Epithelial cell of proximal tubule (primary cell): Measurements from ENCODE around the gene SFMBT2. TPM values are rescaled to one million over a fixed set of nuclear protein-coding genes. Genes with fewer than 3 reads are reported as not detected.
"Not testable (repeated sequence)": the region's sequence is repeated elsewhere in the genome, so short reads cannot be mapped to it uniquely, and the experiment has no call there.

Experiments used
- DNase-seq: peaks from one replicate; pipeline ENCODE4 v3.0.0-alpha.2; 2011; ENCODE audit warnings: low read depth
- H3K4me3 ChIP-seq: 2 replicates; pipeline ENCODE4 v1.5.1; 2011; ENCODE audit warnings: low read depth, mild to moderate bottlenecking, low read length
- total RNA-seq: library from RNA; depleted of rRNA; stranded (reverse); fragments of >200 nt; gene quantifications from 2 replicates; pipeline ENCODE4 v1.2.3, GENCODE V29; 2015
- TF ChIP-seq, protein P1 (sequence below): conservative IDR thresholded peaks from 2 replicates; pipeline ENCODE4 v1.5.1; 2012; ENCODE audit warnings: low read depth, mild to moderate bottlenecking, low read length

The SFMBT2 gene
- total RNA-seq, 1 donor from 2014 or later: 2.4 TPM

DNA sequence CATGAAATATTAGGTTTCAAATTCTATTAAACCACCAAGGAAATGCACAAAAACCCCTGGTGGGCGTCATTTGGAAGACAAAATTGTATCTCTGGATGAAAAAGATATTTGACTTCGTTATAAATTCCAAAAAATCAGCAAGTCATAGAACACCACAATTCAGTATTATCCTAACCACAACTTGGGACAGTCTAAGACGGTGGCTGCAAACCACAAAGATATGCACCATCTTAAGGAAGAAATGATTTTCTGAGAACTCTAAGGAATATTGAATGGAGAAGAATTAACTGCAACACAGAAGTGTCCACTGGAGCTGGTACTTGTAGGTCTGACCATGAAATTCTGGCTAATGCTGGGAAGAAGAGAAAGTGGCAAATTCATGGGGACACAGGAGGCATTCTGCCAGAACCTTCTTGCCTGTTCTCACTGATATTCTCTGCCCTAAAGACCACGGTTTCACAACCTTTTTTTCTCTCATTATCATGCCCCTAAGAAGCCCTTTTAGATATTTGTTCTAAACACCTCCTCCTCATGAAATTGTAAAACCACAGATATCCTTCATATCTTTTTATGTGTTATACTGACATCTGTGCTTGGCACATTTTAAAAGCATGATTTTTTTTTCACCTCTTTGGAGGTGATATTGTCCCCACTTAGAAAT, 92.9 kb downstream of the SFMBT2 start:
- H3K4me3 ChIP-seq: no peak overlapping the region
- TF ChIP-seq, protein P1, sequence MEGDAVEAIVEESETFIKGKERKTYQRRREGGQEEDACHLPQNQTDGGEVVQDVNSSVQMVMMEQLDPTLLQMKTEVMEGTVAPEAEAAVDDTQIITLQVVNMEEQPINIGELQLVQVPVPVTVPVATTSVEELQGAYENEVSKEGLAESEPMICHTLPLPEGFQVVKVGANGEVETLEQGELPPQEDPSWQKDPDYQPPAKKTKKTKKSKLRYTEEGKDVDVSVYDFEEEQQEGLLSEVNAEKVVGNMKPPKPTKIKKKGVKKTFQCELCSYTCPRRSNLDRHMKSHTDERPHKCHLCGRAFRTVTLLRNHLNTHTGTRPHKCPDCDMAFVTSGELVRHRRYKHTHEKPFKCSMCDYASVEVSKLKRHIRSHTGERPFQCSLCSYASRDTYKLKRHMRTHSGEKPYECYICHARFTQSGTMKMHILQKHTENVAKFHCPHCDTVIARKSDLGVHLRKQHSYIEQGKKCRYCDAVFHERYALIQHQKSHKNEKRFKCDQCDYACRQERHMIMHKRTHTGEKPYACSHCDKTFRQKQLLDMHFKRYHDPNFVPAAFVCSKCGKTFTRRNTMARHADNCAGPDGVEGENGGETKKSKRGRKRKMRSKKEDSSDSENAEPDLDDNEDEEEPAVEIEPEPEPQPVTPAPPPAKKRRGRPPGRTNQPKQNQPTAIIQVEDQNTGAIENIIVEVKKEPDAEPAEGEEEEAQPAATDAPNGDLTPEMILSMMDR: no peak
- DNase-seq: no peak

DNA sequence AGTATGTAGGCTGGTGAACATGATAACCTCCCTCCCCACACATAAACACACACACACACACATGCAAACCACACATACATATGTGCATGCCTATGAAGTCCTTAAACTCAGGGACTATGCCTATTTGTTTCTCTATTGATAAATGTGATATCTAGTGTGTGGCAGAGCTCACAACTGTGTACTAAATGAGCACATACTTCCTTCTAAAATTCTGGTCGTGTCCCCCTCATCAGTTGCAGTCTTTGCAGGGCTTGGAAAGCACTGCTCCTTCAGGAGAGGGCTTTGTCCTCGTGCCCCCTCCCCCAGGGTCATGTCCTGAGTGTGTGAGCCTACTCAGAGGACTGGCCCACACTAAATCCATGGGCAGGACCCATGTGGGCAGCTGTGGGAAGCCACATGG, 94.0 kb downstream of the SFMBT2 start:
- TF ChIP-seq, protein P1: no peak
- DNase-seq: no peak
- H3K4me3 ChIP-seq: no peak overlapping the region

DNA sequence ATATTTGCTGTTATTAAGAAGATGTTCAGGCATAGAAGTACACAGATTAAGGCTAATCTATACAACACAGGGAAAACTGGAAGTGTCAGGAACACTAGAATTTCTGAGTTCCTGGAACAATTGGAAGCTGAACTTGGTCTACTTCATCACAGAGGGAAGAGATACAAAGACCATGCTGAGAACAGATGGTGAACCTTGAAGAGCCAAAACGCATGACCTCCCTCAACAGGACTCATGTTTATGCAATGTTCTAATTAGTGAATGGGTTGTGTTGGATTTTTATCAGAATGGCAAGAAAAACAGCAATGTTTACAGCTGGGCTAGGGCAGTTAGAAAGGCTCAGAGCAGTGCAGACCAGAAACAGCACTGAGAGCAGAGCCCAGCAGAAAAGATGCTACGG, 94.9 kb downstream of the SFMBT2 start:
- no peak overlapping the region for H3K4me3 ChIP-seq
- TF ChIP-seq, protein P1: no peak
- DNase-seq: no peak

DNA sequence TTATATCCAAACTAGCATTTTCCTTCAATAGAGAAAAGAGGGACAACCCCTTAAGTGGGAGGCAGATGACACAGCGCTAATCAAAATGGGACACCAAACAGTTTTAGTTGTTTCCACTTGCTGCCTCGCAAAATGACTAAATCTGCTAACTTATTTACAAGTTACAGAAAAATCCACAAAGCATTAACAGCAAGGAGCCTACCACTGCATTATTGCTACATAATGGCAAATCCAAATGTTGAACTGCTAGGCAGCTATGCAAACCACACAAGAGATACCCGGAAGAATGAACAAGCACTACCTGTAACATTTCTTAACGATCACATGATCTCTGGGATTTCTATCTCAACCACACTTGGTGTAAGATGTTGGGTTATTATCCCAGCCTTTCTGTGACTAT, 96.7 kb downstream of the SFMBT2 start:
- H3K4me3 ChIP-seq: no peak overlapping the region
- TF ChIP-seq, protein P1: no peak
- DNase-seq: peak; percentile 13

DNA sequence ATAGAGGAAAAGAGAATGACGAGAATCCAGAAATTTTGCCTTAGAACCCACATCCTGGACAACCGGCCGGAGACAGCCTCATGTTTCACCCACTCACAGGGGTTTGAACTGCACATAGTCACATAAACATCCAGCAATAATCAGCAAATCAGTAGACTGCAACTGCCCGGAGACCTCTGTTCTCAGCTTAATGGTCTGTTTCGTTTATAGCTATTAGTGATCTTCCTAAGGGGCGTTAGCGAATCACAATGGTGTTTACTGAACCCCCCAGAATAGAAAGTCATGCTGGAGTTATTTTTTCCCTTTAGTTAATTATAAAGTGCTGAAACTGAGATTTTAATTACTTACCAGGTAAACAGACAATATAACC, 98.4 kb downstream of the SFMBT2 start:
- TF ChIP-seq, protein P1: no peak
- DNase-seq: no peak
- H3K4me3 ChIP-seq: no peak overlapping the region

DNA sequence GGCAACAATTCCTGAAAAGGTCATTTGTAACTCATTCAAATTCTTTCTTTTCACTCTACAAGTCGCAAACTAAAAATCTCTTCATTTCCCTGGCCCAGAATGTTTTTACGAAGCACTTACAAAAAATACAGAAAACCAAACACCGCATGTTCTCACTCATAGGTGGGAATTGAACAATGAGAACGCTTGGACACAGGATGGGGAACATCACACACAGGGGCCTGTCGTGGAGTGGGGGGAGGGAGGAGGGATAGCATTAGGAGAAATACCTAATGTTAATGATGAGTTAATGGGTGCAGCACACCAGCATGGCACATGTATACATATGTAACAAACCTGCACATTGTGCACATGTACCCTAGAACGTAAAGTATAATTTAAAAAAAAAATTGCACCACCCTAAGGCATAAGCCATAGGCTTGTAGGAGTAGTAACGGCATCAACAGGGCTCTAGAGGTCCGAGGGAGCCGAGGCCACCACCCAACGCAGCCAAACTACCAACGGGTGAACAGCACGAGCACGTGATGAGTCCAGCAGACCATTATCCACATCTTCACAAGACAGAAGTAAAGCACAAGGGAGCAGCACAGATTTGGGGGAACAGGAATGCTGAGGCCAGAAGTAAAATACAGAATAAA, 98.9 kb downstream of the SFMBT2 start:
- not testable (repeated sequence) for DNase-seq

DNA sequence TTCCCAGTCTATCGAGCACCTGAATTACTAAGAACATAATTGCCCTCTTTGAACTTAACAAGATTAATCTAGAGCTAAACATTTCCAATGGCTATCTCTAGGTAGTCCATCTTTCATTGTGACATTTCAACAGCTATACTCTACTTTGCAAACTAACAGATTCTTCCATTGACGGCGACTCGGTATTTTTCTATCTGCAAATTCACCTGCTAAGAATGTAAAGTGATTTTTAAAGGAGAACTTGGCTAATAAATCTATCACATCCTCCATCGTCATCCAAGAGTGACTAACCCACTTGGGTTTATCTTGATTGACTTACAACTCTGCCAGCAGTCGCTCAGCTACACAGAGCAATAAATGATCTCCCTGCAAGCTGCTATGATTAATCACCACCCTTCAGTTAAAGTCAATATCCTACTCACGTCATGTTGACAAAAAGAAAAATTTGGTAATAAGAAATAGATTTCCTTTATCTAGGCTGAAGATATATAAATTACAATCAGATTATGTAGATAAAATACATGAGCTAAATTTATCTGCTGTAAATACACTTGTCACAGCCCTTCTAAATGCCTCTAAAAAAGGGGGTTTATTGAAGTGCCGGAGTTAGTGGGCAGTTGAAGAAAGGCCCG, 99.5 kb downstream of the SFMBT2 start:
- no peak for DNase-seq
- no peak overlapping the region for H3K4me3 ChIP-seq
- TF ChIP-seq, protein P1: no peak

More for the DNA sequence above, 98.9 kb downstream of the SFMBT2 start:
- not testable (repeated sequence) for H3K4me3 ChIP-seq
